COLO668 (cell line): ENCODE results near the gene IL7R.
"Not testable (repeated sequence)": the region's sequence is repeated elsewhere in the genome, so short reads cannot be mapped to it uniquely, and the experiment has no call there.

Source experiments
- DNase-seq: peaks from one replicate; lab custom pipeline; 2025; ENCODE audit not compliant: unreplicated experiment; lab: John Stamatoyannopoulos, UW

The IL7R gene

DNA sequence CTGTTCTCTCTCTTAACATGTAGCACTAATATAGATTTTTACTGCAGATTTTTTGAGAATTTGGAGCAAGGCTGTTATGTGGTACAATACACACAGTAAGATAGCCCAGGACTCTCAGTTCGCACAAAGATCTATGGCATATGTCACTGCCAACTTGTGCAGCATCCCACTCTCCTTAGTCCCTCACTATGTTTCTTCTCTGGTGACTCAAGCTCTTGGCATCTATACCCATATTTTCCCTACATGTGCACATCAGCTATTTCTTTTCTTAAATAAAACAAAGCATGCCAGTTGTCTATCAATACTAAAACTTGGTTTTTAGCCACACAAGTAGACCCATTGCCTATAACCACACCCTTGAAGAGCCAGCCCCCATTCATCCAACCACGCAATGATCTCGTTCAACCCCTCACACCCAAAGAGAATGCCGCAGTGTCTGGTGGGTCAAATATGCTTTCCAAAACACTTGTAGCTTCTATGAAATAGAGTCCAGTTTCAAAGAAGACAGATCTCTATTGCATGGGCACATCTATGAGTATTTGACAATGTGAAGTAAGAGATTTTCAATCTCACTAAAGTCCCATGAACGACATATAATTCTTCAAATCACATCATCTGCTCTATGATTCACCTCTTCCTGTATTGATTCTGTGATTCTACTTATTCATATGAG lies 18.2 kb upstream of the IL7R start:
- no peak for DNase-seq

DNA sequence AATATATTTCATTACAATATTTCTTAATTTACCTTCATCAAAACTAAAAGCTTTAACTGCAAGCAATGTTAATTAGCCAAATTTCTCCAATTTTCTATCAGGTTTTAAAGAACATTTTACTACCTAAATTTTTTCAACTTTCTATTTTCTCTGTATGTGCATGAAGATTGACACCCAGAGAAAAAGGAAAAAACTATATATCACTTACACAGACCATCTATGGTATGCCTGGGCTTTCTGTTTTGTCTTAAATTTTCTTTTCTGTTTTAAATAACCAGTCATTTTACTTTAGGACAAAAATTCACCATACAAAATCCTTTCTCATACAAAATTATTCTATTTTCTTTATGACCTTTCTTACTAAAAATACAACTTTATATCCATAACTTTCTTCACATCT lies 13.8 kb upstream of the IL7R start:
- DNase-seq, result no peak

DNA sequence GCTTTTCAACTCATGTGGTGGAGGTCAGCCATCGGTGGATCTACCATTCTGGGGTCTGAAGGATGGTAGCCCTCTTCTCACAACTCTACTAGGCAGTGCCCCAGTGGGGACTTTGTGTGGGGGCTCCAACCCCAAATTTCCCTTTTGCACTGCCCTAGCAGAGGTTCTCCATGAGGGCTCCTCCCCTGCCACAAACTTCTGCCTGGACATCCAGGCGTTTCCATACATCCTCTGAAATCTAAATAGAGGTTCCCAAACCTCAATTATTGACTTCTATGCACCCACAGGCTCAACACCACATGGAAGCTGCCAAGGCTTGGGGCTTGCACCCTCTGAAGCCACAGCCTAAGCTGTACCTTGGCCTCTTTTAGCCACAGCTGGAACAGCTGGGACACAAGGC lies 11.2 kb upstream of the IL7R start:
- DNase-seq, result not testable (repeated sequence)

DNA sequence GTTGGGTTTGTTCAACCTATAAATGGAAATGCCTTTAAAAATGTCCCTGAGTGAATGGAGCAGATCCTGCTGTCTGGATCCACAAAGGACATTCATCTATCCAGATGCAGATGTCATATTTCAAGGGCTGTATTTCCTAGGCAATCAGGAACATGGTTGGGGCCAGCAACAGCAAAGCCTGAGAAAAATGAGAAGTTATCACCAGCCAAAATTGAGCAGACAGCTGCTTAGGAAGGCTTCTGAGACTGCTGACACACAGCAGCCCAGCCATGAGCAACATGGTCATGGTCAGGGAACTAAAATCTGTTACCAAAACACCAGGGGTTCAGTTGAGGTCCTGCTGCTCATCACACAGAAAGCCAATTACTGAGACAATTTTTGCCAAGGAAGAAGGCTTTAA lies 9.2 kb upstream of the IL7R start:
- no peak for DNase-seq

DNA sequence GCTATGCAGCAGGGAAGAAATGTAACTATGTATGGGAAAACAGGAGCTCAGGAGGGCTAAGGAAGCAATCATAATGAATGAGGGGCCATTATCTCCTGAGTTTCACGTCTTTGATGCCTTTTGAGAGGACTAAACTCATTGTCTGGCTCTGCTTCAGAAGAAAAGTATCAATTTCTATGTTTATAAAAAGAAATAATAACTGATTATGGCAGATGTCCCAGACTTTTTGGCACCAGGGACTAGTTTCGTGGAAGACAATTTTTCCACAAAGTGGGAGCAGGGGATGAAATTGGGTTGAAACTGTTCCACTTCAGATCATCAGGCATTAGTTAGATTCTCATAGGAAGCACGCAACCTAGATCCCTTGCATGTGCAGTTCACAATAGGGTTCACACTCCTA lies 8.7 kb upstream of the IL7R start:
- no peak for DNase-seq

DNA sequence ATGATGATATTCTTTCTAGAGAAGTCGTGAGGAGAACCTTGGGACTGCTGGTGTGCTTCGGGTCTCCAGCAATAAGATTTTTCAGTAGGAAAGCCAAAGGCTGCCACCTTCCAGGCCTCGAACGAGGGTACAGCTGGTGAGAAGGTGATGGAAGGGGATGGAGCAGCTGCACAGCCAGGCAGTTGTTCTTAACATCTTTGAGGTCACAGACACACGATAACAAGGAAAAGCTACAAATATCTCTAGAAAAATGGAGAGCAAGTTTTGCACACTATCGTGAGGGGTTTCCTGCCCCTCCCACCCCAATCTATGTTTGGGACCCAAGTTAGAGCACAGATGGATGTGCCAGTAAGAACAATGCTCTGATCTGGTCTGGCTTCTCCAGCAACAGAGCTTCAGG lies 6.8 kb upstream of the IL7R start:
- DNase-seq, result no peak

DNA sequence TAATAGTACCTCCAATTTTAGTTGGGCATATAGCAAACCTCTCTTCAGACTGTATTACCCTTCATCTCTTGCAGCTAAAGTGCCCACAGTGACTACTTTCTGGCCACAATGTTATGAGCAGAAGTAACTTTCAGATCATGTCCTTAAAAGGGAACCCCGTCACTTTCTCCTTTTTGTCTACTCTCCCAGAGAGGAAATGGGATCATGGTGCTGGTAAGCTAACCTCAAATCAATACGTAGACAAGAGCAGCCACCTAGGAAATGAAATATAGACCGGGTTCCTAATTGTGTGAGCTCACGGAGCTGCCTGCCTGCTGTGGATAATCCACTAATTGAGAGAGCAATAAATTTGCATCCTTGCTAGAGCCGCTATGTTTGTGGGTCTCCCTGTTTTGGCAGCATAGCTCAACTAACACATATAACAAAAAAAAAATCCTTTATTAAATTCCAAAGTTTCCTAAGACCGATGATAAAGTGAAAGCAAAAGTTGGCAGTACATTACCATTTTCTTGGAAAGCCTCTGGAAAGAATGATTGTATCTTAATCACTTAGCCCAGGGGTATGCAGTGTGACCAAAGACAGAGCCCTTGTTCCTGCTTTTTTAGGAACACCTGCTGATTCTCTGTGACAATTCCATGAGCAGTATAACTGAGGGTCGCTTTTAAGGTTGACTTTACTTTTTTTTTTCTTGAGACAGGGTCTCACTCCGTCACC lies 5.6 kb upstream of the IL7R start:
- no peak for DNase-seq

DNA sequence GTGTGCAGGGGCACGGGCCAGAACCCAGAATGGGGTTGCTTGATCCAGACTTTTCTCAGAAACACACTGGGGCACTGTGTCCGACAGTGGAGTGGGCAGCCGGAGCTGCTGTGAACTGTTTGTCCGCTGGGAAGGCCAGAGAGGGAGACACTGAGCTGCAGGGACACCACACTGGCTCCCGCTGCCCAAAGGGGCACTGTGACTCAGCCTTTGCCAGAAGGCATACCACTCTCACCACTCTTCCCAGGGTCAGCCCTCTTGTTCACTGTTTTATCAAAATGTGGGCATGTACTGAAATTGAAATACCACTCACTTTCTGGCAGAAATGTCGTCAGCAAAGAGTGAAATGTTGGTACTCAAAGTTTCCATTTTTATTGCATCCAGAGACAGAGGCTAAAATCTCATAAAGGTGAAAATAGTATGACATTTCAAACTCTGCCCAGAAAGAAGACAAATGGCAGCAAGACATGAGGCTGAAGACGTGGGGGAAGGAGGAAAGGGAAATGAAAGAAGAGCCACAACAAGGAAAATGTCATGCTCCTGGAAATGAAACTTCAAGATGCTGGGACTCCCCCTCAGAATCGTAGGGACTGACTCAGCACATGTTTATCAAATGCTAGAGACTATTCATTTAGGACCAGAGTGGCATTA lies 4.5 kb upstream of the IL7R start:
- no peak for DNase-seq

DNA sequence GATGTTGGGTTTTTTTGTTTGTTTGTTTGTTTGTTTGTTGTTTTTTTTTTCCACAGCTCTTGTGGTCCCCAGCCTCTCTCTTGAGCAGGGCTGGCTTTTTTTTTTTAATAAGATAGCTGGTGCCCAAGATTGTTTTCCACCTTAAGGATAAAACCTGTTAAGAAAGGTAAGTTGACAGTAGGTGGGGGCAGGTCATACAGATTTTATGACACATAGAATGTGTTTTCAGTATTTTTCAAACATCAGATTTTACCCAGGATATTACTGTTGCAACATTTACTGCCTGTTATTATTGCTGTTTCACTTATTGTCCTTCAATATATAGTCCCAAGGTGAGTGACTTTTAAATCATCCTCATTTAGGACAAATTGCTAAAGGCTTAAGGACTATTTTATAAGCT lies 3.9 kb upstream of the IL7R start:
- DNase-seq, result no peak

DNA sequence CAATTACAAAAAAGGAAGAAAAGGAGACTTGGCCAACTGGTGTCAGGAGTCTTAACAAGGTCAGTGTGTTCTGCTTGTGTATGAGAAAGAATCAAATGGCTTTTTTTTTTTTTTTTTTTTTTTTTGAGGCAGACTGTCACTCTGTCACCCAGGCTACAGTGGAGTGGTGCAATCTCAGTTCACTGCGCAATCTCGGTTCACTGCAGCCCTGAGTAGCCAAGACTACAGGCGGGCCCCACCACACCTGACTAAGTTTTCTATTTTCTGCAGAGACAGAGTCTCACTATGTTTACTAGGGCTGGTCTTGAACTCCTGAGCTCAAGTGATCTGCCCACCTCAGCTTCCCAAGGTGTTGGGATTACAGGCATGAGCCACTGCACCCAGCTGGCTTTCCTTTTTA lies 3.1 kb upstream of the IL7R start:
- DNase-seq, result no peak

DNA sequence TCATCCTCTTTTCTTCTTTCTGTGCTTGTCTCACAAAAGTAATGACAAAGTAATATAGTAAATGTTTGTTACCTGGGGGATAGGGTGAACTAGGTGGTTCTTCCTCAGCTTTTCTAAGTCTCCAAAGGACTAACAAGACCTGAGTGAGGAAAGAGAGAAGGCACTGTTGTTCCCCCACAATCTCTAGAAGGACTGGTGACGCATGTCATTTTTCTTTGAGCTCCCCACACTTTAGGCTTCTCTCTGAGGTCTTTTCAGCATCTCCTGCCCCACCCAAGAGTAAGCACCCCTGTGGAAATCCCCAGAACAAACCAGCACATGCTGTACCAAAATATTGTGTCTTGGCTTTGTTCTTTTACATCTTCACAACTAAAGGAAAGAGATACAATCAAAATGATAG lies 2.4 kb upstream of the IL7R start:
- DNase-seq, result no peak

DNA sequence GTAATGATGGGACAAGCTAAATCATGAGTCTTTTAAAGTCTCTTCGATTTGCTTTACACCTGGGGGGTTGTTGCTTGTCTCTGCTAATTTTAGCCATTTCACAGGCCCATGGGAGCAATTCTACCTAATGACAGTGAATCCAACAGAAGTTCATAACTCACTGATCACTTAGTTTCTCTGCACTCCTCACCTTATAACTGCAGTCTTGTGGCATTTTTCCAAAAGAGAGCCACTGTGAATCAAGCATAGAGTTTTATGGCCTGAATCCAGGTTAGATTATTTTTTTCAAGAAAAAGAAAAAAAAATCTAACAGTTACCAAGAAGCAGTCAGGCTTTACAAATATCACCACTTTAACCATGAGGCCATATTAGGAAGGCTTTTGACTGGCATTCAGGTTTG lies 1.5 kb upstream of the IL7R start:
- DNase-seq, result no peak

DNA sequence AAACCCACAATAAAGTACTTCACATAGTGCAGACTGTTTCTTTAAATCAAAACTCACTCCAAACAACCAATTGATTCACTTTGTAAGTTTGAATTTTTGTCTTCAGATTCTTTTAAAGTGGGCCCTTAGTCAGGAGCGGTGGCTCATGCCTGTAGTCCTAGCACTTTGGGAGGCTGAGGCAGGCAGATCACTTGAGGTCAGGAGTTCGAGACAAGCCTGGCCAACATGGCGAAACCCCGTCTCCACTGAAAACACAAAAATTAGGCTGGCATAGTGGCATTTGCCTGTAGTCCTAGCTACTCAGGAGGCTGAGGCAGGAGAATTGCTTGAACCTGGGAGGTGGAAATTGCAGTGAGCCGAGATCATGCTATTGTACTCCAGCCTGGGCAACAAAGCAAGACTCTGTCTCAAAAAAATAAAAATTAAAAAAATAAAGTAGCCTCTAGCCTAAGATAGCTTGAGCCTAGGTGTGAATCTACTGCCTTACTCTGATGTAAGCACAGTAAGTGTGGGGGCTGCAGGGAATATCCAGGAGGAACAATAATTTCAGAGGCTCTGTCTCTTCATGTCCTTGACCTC lies 416 bp upstream of the IL7R start:
- DNase-seq, result not testable (repeated sequence)

DNA sequence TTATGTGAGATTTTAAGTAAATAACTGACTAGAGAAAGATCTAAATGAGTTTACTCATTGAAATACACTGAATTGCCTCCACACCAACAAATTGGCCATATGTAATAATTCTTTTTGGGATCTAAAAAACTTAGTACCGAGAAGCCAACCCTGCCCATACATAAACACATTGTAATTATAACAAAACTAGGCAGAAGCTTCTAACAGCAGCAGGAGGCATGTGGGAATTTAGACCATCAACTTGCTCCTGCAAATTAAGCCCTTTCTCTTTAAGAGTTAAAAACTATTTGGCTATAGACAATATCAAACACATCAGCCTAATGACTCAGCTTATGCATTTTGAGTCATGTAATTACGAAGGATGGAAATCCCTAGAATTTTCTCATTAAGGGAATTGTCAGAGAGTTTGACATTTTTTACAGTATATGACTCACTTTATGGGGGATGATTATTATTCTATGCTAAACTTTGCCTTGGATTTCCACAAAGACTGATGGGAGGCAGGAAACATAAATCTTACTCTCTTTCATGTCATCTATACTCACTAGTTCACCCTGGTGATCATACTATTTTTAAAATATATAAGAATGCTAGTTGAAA lies 1.0 kb downstream of the IL7R start:
- DNase-seq, result no peak

DNA sequence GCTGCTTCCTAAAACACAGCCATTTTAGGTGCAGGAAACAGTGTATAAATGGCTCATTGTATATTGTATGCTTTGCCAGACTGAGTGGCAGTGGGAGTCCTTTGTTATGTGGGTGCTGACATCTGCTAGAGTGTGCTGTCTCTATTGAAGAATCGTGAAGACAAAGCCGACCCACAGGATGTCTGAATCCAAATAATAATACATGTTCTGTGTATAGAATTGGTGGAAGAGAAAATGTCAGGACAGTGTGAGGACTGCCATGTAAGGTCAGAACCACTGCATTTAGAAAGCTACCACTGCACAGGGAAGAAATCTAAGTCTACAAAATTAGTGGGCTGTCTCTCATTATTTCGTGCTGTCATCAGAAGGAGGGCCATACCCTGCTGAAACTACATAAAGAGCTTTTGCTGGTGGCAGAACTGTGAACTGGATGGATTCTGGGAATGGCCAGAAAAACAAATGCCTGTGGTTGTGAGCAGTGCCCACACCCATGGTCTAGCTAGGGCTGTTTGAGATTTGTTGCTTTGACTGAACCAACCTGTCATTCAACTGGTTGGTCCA lies 2.5 kb downstream of the IL7R start:
- DNase-seq, result no peak

DNA sequence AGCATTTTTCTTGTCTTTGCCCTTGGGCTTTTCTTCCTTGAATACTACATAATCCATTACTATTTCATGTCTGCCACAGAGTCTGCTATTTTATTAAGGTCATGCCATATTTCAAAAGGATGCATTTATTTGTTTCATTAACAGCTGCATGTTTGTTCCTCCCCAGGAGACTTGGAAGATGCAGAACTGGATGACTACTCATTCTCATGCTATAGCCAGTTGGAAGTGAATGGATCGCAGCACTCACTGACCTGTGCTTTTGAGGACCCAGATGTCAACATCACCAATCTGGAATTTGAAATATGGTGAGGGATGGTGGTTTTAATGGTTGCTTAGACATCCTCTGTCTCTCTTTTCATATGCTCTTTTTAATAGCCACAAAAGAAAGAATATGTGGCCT lies 4.0 kb downstream of the IL7R start:
- DNase-seq, result no peak

DNA sequence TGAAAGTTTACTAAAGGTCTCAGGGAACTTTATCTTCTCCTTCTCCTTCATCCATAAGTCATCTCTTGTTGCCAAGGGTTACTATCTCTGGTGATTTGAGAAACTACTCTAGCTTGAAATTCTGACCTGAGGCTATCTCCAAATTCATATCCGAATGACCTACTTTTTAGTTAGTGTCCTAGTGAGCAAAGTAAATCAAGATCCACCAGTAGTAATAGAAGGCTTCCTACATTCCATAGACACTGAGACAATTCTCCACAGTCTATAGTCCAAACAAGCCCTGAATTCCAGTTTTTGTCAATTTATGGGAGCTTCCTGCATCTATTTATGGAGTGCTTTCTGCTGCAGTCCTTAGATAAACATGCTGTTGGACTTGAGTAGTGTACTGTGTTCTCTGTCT lies 5.0 kb downstream of the IL7R start:
- no peak for DNase-seq

DNA sequence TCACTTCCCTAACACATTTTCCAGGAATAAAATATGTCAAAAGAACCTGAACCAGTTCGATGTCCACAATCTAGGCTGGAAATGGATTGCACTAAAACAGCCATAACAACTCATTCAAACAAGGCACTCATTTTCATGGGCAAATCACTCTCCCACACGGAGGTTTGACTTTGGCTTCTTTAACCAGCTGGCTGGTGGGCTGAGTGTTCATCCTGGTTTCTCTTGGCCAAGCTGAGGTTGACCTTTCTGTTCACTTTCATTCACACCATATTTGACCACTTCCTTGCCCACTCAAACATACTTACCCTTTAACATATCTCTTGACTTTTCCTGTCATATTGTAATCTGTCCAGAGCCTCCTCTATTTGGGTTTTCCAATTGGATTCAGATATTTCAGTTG lies 5.4 kb downstream of the IL7R start:
- no peak for DNase-seq

DNA sequence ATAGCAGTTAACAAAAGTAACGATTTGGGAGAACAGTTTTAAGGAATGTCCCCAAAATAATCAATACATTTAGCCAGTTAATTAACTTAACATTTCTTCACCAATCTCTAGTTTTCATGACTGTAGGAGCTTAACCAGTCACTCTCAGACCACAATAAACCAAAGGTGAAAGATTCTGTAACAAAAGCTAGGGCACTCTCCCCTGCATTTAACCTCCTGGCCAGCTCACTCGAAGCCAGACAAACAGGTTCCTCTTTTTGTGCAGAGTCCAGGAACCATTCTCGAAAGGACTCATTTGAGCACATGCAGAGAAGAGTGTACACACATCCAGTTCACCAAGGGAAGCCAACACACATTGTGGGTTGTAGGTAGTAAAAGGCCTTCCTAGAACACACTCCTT lies 6.5 kb downstream of the IL7R start:
- no peak for DNase-seq

DNA sequence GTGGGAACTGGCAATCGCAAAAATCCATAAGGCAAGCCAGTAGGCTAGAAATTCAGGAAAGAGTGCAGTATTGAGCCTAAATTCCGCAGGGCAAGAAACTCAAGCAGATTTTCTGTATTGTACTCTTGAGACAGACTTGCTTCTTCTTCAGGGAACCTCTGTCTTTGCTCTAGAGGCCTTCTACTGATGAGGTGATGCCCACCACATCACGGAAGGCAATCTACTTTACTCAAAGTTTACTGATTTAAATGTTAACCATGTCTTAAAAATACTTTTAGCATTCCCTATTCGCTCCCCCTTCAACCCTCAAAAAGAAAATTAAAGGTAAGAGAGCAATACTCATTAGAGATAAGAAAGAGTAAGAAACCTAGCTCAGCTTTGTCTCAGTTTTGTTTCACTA lies 11.3 kb downstream of the IL7R start:
- DNase-seq, result no peak

DNA sequence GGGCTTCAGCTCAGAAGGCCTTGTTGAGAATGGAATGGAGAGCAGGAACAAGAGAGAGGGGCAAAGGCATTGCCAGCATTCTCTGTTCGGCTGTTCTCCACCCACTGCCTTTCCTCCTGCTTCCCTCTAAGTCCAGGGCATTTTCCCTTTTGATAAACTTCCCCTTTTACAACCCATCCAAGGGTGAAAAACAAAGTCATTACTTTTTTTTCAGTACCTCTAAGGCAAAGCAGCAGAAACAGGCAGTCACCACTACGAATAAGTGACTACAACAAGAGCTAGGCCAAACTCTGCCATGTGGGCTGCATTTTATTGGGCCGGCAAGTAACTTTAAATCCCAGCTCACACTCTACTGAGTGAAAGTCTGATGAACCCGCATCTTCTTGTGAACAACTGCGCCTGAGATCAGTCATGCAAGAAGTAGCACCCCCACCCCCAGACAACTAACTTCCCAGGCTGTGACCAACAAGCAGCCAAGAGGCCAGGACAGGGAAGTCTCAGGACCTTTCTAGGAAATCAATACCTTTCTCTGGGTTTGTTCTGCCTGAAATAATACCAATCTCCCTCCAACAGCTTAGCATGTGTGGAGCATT lies 13.1 kb downstream of the IL7R start:
- no peak for DNase-seq
